ENCODE measurements around the gene XXYLT1.
A peak's percentile ranks its signal among the peaks of the same experiment; 100 is the strongest.

Gene XXYLT1

DNA sequence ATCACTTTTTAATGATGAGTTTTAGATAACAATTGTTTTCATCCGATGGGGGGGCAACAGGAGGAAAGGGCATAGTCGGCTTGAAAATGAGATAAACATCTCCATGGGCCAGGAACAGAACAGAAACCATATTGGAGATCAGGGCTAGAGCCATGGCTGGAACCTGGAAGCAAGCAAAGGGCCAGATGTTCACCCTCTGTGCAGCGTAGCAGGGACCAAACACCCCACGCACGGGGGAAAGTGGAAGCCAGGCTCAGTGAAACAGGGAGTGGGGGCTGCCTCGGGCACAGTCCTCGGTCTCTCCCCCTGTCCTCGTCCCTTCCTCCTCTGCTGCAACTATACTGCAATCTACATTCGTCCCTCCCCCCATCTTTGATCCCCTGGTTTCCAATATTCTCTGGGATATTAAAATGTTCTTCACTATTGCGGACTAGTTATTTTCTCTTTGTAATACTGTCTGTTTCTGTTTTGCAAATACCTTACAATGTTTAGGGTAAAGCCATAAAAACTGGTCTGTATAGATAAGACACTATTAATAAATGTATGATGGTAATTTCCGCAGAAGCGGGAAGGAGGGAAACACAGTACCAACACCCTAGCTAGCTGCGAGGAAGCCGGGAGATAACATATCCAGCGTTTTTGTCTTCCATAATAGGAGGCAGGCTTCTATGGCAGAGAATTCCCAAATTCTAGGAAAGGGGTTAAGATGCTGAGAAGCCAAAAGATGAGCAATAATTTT lies 121.5 kb downstream of the XXYLT1 start:
- no peak for DNase-seq

DNA sequence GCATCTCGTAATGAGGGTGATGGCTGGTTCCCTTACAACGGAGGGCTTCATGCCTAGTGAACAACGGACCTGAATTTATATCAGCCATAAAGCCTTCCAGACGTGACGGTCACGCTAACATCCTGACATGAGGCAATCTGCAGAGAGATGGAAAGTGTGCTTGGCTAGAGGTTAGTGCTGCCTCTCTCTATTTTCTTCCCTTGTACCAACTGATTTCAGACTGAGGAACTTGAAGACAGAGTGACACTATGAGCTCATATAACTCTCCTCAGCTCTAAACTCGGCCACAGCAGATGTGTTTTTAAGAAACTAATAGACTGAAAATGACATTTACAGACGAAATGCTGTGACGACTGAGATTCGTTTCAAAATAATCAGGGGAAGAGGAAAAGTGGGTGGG lies 122.4 kb downstream of the XXYLT1 start:
- no peak for DNase-seq

DNA sequence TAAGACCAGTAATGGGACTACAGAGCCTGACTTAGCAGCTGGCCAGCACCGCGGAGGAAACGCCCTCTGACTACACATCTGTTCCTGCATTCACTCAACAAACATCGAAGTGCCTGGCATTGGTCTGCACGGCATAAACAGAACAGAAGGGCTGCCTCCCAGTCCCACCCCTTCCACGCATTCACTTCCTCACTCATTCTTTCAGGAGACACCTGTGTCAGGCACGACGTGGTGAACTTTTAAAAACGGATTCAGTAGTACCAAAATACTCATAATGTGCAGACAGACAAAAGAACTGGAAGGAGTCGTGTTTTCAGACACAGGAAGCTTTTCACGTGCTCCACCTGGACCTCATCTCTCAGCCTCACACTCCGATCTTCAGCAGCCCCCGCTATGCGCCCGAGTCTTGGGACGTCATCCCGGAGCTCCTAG lies 123.3 kb downstream of the XXYLT1 start:
- peak; percentile 47 for DNase-seq

DNA sequence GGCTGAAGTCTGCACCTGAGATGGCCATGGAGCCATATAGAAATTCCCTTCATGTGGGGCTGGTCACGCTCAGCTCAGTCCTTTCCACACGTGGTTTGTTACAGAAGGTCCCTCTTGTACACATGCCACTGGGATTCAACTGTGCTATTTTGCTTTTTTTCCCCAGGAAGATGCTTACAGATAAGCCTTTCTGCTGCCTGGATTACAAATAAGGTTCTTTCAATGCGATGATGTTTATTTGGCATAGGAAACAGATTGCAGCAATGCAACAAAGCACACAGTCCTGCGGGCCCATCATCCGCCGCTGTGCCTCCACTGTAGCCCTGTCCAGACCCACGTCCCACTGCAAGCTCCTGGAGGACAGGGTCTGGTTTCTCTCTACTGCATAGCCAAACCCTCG lies 124.8 kb downstream of the XXYLT1 start:
- DNase-seq, result no peak

DNA sequence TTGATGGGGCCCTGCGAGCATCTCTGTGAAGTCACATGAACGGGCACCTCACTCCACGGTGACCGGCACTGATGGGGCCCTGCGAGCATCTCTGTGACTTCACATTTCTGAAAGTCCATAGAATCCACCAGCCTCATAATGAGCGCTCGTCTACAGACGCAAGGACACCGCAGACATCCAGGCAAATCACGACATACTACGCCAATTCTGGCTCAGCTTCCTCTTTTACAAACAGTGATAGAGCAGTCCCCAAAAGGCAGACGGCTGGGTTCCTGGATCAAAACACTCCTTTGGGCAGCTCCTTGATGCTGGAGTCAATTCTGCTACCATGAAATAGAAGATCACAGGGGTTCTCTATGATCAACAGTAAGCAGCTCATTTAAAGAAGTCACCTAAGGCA lies 125.4 kb downstream of the XXYLT1 start:
- DNase-seq, result no peak

DNA sequence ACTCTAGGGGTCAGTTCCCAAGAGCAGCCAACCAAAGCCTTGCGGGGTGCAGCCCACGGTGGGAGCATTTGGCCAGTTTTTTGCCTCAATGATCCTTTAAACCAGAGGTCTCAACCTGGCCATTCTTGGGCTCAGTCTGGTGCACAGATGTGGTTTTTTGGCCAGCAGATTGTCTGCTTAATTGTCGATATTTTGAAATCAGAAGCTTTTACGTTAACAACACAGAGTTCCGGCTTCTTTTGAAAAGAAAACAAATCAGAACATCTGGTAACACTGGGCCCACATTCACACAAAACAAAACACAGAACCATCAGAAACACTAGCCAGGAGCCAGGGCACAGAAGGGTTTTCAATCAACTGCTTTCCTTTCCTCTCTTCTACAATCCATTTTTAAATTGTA lies 127.7 kb downstream of the XXYLT1 start:
- DNase-seq, result no peak

DNA sequence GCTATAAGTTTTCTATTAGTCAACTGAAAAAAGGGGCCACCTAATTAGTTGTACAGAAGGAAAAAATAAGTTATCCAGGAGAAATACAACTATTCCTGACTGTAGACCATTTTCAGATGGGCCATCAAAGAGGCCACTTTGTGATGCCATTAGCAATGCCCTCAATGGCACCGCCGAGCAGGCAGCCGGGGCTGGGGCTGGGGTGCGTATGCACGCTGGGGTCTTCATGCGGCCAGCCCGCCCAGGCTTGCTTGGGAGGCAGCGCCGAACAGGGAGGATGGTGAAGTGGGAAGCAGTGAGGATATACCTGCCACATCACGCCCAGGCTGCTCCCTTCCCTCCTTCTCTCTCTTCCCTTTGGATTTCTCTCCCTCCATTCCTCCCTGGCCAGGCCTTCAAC lies 128.4 kb downstream of the XXYLT1 start:
- no peak for DNase-seq

DNA sequence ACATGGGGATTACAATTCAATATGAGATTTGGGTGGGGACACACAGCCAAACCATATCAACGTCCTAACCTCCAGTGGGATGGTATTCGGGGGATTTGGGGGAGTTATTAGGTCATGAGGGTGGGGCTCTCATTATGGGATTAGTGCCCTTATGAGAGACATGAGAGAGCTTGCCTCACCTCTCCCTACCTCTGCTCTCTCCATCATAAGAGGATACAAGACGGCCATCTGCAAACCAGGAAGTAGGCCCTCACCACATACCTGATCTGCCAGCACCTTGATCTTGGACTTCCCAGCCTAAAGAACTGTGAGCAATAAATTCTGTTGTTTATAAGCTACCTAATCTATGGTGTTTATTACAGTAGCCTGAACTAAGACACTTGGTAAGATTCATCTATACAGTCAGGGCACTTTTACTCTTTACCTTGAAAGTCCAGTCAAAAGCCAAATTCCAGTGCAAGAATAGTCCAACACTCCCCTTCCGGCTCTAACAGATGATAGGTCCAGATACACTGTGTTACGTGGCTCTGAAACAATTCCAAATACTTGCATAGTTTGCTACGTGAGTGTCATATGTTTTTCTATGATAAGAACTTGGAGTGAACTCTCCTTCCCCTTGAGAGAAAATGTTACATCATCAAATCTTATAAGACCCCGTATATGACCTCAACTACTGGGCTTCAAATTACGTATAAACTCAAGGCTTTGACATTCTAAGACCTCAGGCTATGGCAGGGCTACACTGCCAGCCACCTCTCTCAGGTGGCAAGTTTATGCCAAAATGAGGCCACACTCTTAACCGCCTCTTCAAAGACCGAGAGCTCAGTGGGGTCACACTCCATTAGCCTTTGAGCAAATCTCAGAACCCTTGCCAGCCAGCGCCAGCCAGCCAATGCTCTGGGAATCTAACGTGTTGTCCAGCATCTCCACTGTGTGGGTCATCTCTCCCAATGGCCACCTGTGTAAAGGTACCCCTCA lies 129.9 kb downstream of the XXYLT1 start:
- DNase-seq, result no peak

DNA sequence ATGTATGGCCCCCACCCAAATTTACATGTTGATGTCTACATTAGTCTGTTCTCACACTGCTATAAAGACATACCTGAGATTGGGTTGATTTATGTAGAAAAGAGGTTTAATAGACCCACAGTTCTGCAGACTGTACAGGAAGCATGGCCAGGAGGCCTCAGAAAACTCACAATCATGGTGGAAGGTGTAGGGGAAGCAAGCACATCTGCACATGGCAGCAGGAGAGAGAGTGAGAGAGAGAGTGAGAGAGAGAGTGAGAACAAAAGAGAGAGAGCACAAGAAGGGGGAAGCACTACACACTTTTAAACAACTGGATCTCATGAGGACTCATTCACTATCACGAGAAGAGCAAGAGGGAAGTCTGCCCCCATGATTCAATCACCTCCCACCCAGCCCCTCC lies 130.5 kb downstream of the XXYLT1 start:
- no peak for DNase-seq

DNA sequence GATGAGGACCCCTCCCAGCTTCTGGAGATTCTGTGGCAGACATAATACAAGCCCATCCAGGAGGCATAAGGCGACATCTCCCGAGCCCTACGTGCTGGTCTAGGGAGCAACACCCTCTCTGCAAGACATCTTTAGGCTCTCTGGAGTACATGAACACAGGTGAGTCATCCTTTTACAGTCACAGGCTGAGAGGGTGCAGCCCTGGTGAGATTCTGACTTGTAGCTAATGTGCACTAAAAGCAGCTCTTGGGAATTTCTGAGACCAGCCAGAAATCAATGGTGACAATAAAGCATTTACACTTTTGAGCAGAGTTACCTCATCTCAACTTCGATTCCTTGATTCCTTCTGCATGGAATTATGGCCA lies 131.1 kb downstream of the XXYLT1 start:
- no peak for DNase-seq

DNA sequence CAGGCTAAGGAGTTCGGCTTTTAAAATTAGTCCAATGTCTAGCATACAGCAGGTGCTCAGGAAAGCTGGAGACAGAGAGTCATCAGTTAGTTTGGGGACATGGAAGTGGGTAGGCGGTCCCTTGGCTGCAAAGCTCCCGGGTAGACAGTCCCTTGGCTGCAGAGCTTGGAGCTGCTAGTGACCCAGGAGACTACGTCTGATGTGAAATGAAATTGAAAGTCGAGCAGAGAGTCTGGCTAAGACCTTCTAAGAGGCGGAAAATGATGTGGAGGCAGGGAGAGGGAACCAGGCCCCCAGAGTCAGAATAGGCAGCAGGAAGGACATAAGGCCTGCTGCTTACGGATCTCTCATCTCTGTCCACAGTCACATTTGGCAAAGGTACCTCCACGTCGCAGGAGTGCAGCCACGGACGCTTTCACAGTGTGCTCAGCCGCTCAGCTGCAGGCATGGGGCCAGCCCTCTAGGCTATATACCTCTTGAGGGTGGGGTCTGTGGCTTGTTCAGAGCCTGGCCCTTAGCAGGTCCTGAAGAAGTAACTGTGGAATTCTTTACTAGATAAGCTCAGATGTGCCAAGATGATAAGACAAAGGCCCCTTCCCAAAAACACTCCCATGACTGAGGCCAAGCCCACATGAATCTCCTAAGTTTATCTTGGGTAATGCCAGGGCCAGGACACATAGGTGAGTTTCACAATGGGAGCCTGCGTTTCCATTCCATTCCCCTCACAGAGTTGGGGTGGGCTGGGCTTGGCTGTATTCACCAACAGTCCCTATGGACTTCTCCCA lies 131.7 kb downstream of the XXYLT1 start:
- no peak for DNase-seq

DNA sequence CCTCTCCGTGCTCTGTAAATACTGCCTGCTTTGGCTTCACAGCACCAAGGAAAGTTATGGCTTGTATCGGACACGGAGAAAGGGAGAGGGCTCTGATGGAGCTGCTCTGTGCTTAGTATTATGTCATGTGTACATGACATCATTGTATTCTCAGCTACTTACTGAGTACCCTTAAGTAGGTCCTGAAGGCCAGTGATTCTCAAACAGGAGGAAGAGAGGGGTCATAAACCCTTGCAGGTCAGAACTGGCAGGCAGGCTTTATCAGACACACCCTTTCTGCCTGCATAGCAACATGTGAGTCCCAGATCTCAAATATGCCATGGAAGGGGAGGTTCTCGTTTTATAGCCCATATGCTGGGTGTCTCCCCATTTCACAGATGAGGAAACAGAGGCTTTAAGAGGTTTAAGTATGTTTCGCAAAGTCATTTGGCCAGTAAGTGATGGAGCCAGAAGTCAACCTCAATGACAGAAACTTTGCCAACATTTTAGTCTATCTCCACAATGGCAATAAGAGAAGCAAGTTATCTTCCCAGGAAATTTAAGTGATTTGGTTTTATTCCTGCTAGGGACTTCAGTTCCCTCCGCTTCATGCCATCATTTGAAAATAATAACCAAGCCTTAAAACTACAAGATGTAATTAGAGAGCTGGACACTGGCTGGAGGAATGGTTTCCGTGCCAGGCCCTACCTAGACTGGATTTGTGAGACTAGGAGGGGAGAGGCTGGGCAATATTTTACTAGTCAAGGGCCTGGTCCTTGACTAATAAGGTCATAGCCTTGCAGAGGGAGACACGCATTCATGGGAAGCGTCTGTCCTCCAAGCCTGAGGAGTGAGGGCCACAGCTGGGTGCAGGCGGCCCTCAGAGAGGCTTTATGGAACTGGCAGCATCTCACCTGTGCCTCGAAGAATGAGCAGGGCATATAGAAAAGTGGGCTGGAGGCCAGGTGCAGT lies 133.0 kb downstream of the XXYLT1 start:
- no peak for DNase-seq

DNA sequence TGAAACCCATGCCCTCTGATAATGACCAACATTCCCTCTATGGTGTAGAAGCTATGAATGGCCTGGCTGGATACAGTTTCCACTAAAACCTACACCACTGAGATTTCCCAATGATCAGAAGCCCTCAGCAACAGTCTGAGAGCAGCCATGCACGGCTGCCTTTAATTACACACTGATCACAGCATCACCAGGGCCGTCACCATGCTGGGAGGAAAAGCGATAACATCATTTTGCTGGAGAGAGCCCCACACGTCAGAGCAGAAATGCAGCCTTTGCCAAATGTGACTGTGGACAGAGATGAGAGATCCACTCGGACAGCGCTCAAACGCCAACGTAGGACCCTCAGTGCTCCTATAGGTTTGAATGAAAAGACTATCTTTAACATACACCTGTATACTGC lies 135.0 kb downstream of the XXYLT1 start:
- no peak for DNase-seq

DNA sequence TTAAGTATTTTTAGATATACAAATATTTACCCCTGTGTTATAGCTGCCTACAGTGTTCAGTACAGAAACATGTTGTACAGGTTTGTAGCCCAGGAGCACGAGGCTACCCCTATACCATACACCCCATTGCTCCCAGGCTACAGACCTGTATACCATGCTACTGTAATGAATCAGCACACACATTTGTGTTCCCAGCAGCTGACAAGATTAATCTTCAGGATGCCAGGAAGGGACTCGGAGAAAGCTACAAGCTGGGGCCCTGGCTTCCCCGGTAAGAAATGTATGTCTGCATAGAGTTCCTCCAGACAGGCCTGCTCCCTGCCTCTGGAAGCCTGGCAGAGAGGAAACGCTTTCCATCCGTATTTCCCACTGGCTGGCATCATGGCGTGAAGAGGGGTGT lies 136.5 kb downstream of the XXYLT1 start:
- DNase-seq, result no peak

DNA sequence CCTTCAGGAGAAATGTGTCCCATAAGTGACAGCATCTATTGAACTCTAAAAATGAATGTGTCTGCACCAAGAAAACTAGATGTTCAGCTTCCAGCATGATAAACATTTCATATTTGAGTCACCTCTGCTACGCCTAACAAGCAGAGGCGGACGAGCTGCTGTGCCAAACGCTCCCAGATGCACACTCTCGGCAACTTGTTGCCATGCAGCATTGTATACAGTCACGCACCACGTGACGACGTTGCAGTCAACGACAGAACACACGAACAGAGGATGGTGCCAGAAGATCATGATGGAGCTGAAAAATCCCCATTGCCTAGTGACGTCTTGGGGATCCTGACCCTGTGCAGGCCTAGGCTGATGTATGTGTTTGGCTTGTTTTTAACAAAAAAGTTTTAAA lies 137.5 kb downstream of the XXYLT1 start:
- DNase-seq, result peak; percentile 65

DNA sequence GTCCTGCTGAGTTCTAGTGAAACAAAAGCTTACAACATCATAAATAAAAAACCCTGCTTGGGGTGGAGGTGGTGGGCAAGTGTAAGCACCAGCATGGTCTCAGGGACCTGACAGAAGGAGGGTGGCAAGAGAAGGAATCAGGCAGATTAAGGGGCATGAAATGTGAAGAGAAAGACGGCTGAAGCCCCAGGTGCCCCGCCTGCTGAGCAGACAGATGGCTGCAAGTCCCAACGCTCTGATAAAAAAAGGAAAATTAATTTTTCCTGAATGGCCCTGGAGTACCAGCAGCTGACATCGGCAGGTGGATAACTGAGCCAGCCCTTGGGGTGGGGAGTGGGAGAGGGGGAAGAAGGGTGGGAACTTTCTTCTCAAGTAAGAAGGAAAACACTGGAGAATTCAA lies 137.9 kb downstream of the XXYLT1 start:
- DNase-seq, result no peak

DNA sequence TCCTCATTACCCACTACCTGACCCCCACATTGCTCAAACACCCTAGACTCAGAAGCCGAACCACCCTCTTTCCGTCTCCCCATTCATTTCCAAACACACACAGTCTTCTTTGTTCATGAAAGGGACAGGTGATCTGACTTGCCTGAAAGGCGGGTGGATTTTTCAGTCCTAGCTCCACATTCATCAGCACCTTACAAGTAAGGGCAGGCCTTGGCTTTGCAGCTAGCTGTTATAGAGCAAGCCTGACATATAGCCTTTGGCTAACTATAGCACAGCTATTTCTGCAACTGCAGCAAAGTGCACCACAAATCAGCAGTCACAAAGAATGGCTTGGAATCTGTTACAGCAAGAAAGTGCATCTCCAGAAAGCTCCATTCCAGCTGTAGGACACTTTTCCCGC lies 139.8 kb downstream of the XXYLT1 start:
- DNase-seq, result no peak

DNA sequence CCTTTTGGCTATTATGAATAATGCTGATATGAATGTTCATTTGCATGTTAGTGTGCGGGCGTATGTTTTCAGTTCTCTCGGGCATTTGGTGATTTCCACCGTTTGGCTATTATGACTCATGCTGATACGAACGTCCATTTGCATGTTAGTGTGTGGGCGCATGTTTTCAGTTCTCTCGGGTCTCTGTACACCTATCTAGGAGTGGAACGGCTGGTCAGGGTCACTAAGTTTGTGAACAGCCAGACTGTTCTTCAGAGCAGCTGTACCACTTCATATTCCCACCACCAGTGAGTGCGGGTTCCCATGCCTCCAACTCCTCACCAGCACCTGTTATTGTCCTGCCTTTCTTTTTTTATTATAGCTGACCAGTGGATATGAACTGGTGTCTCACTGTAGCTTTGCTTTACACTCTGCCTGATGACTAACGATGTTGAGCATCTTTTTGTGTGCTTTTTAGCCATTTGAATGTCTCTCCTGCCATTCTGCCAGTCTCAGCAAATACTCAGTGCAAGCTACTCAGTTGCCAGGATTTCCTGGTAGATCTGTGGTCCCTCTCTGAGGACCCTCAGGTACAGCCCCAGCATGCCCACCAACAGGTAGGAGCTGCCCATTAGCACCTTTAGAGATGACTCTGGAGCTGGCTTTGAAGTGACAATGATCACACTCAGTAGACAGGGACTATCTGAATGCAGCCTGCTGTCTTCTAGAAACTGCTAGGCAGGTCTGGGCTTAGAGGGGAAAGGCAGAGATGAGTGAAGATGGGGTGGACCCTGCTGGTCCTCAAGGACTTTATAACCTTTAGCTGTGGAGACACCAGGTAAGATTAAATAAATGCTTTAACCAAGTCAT lies 141.1 kb downstream of the XXYLT1 start:
- DNase-seq, result peak; percentile 54

DNA sequence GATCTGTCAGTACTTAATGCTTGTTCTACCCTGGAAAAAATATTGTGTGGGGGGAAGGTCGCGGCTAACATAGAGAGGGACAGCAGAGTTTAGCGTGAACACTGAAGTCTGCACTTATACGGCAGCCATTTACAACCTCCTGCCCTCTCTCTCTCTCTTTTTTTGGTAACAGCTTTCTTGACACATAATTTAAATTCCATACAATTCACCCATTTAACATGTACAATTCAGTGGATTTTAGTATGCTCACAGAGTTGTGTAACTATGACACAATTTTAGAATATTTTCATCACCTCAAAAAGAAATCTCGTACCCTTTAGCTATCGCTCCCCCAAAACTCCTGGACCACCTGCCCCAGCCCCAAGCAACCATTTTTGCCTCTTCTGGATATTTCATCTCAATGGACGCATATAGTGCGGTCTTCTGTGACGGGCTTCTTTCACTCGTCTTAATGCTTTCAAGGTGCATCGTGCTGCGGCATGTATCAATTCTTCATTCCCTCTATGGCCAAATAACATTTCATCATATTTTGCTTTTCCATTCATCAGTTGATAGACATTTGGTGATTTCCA lies 141.8 kb downstream of the XXYLT1 start:
- DNase-seq, result no peak

DNA sequence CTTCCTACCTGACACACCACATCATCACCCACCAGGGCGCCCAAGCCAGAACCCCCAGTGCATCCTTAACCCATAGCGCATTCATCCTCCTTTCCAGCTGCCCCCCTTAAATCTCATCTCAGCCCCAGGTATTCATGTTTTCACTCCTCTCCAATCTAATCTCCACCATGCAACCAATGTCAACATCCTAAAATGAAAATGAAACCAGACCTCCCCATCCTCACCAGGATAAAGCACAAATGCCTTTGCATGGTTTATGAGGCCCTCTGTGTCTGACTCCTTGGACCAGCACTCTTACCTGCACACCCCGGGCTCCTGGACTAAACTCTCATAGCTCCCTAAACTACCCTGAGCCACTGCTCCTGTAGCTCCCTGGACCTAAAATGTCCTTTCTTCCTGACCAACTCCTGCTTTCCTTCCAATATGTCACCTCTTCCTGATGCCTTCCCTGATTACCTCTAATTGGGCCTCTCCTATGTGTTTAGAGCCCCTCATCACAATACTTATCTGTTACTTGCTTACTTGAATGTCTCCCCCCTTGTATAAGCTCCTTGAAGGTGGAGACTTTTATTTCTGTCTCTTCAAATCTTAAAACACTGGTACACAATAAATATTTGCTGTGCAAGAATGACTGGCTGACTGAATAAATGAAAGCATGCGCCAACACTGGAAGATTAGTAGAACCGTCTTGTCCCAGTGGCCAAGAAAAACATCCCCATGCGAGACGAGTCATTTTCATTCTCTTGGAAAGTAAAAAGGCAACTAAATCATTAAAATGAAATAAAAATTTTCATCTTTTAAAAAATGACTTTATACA lies 142.5 kb downstream of the XXYLT1 start:
- DNase-seq, result no peak
